ENCODE results near the gene TIAM2. TPM values are rescaled to one million over a fixed set of nuclear protein-coding genes. Genes with fewer than 3 reads are reported as not detected.
"Not testable (repeated sequence)": the region's sequence is repeated elsewhere in the genome, so short reads cannot be mapped to it uniquely, and the experiment has no call there.

The TIAM2 gene
- total and polyA plus RNA-seq, 2 experiments from 2014 or later: 5.5 to 16.9 TPM

- WGBS (ENCODE audit: low lambda C conversion rate, missing lambda C conversion rate): 48% methylated on average over 11 of the region's 11 CpGs
- no peaks in the 10 kb centered on the region for H3K9me2 ChIP-seq (replicated peaks; ENCODE audit: insufficient read depth)
- H3K79me2 ChIP-seq: no peaks in the 10 kb centered on the region
- no peak overlapping the region for H2AFZ ChIP-seq
- H4K20me1 ChIP-seq (ENCODE audit: insufficient read depth, poor library complexity, severe bottlenecking): no peaks in the 10 kb centered on the region
- no peaks in the 10 kb centered on the region for H3K36me3 ChIP-seq (replicated peaks; ENCODE audit: insufficient read depth, low read depth)
- no peaks in the 10 kb centered on the region for H3K4me1 ChIP-seq (ENCODE audit: insufficient read depth)
- no peak overlapping the region for H3K27ac ChIP-seq
- H3K4me2 ChIP-seq: no peak overlapping the region
- no peak for DNase-seq (ENCODE audit: low spot score)
- H3K4me3 ChIP-seq: no peak overlapping the region
- TF ChIP-seq EZH2 (IDR thresholded peaks at IDR 0.05; ENCODE audit: borderline replicate concordance) (no peak), EZH2phosphoT487 (IDR thresholded peaks at IDR 0.05; ENCODE audit: low read depth, severe bottlenecking, unreplicated experiment) (no peak), CTCF (IDR thresholded peaks at IDR 0.05; ENCODE audit: poor library complexity) (no peak)
- H3K9me3 ChIP-seq (ENCODE audit: low read depth): no peaks in the 10 kb centered on the region
- H3K27me3 ChIP-seq: no peaks in the 10 kb centered on the region
Observed at GRCh38 chr6:155216312-155217046, 221.4 kb downstream of the TIAM2 start.

DNA sequence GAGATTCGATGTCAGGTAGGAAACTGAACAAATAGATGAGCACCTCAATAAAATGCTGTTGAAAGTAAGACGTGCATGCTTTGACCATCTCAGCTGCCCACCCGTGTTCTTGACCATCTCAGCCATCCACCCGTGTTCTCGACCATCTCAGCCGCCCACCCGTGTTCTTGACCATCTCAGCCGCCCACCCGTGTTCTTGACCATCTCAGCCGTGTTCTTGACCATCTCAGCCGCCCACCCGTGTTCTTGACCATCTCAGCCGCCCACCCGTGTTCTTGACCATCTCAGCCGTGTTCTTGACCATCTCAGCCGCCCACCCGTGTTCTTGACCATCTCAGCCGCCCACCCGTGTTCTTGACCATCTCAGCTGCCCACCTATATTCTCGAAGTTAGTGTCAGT is 223.6 kb downstream of the TIAM2 start:
- H3K9me3 ChIP-seq (ENCODE audit: low read depth); H3K27me3 ChIP-seq; H3K9me2 ChIP-seq (replicated peaks; ENCODE audit: insufficient read depth); DNase-seq (ENCODE audit: low spot score); H2AFZ ChIP-seq; H3K4me2 ChIP-seq; H3K79me2 ChIP-seq; H3K4me1 ChIP-seq (ENCODE audit: insufficient read depth); H4K20me1 ChIP-seq (ENCODE audit: insufficient read depth, poor library complexity, severe bottlenecking); H3K27ac ChIP-seq; H3K36me3 ChIP-seq (replicated peaks; ENCODE audit: insufficient read depth, low read depth); H3K4me3 ChIP-seq: not testable (repeated sequence)
- 89% methylated on average over 12 of the region's 20 CpGs for WGBS (ENCODE audit: low lambda C conversion rate, missing lambda C conversion rate)

- WGBS (ENCODE audit: low lambda C conversion rate, missing lambda C conversion rate): 98% methylated on average over 7 of the region's 7 CpGs
- H3K4me2 ChIP-seq: no peak overlapping the region
- H3K4me1 ChIP-seq (ENCODE audit: insufficient read depth): peaks cover 4% of the 10 kb centered on the region
- no peak overlapping the region for H3K27ac ChIP-seq
- DNase-seq (ENCODE audit: low spot score): no peak
- no peaks in the 10 kb centered on the region for H4K20me1 ChIP-seq (ENCODE audit: insufficient read depth, poor library complexity, severe bottlenecking)
- no peak overlapping the region for H2AFZ ChIP-seq
- no peak overlapping the region for H3K4me3 ChIP-seq
- no peaks in the 10 kb centered on the region for H3K9me2 ChIP-seq (replicated peaks; ENCODE audit: insufficient read depth)
- no peaks in the 10 kb centered on the region for H3K36me3 ChIP-seq (replicated peaks; ENCODE audit: insufficient read depth, low read depth)
- H3K9me3 ChIP-seq (ENCODE audit: low read depth): no peaks in the 10 kb centered on the region
- H3K79me2 ChIP-seq: no peaks in the 10 kb centered on the region
- no peaks in the 10 kb centered on the region for H3K27me3 ChIP-seq
- TF ChIP-seq EZH2 (IDR thresholded peaks at IDR 0.05; ENCODE audit: borderline replicate concordance) (no peak), EZH2phosphoT487 (IDR thresholded peaks at IDR 0.05; ENCODE audit: low read depth, severe bottlenecking, unreplicated experiment) (no peak), CTCF (IDR thresholded peaks at IDR 0.05; ENCODE audit: poor library complexity) (no peak)
Observed at GRCh38 chr6:155219299-155219698, 224.2 kb downstream of the TIAM2 start.

GRCh38 chr6:155219858-155220301 is 224.8 kb downstream of the TIAM2 start:
- H3K4me3 ChIP-seq: no peak overlapping the region
- TF ChIP-seq EZH2phosphoT487 (IDR thresholded peaks at IDR 0.05; ENCODE audit: low read depth, severe bottlenecking, unreplicated experiment) (no peak), EZH2 (IDR thresholded peaks at IDR 0.05; ENCODE audit: borderline replicate concordance) (no peak), CTCF (IDR thresholded peaks at IDR 0.05; ENCODE audit: poor library complexity) (no peak)
- no peaks in the 10 kb centered on the region for H3K79me2 ChIP-seq
- no peak overlapping the region for H3K27ac ChIP-seq
- DNase-seq (ENCODE audit: low spot score): no peak
- H3K4me2 ChIP-seq: no peak overlapping the region
- 92% methylated on average over 5 of the region's 5 CpGs for whole genome bisulfite sequencing (ENCODE audit: low lambda C conversion rate, missing lambda C conversion rate)
- no peaks in the 10 kb centered on the region for H3K9me2 ChIP-seq (replicated peaks; ENCODE audit: insufficient read depth)
- H2AFZ ChIP-seq: no peak overlapping the region
- no peaks in the 10 kb centered on the region for H3K9me3 ChIP-seq (ENCODE audit: low read depth)
- H3K36me3 ChIP-seq (replicated peaks; ENCODE audit: insufficient read depth, low read depth): no peaks in the 10 kb centered on the region
- H4K20me1 ChIP-seq (ENCODE audit: insufficient read depth, poor library complexity, severe bottlenecking): no peaks in the 10 kb centered on the region
- no peaks in the 10 kb centered on the region for H3K27me3 ChIP-seq
- H3K4me1 ChIP-seq (ENCODE audit: insufficient read depth): peaks cover 7% of the 10 kb centered on the region

Data from hepatocyte (in vitro differentiated cells).